HTR-8/SVneo (cell line): ENCODE results near the gene RTEL1.

Source experiments
- DNase-seq: peaks from one replicate; pipeline ENCODE4 v3.0.0; 2011; ENCODE audit warnings: low spot score, mixed read lengths; ENCODE audit not compliant: insufficient read length
- FAIRE-seq: peaks from 2 replicates; lab custom pipeline; 2011; peaks lifted over from hg19 to GRCh38; lab: Jason Lieb, UNC

The RTEL1 gene

GRCh38 chr20:63686492-63687321, 28.6 kb downstream of the RTEL1 start:
- peak; percentile 96 for FAIRE-seq
- peak; percentile 69 for DNase-seq

GRCh38 chr20:63687419-63688178, 29.5 kb downstream of the RTEL1 start:
- FAIRE-seq (peak; percentile 74), DNase-seq (no peak)

- peak; percentile 31 for FAIRE-seq
These were observed 30.3 kb downstream of the RTEL1 start for GRCh38 chr20:63688228-63689045.

GRCh38 chr20:63689046-63690002, 31.2 kb downstream of the RTEL1 start:
- no peak for DNase-seq
- no peak for FAIRE-seq

More at GRCh38 chr20:63688228-63689045, 30.3 kb downstream of the RTEL1 start:
- DNase-seq: no peak

- FAIRE-seq: peak; percentile 82
- no peak for DNase-seq
These were observed 32.1 kb downstream of the RTEL1 start for GRCh38 chr20:63690003-63690897.

GRCh38 chr20:63690898-63691710, 33.0 kb downstream of the RTEL1 start:
- FAIRE-seq (peak; percentile 69), DNase-seq (no peak)

- no peak for DNase-seq
- FAIRE-seq: peak; percentile 67
These were observed 33.8 kb downstream of the RTEL1 start for GRCh38 chr20:63691711-63692435.

GRCh38 chr20:63692436-63693082, 34.4 kb downstream of the RTEL1 start:
- DNase-seq (no peak), FAIRE-seq (no peak)

GRCh38 chr20:63693083-63693732, 35.1 kb downstream of the RTEL1 start:
- peak; percentile 100 for FAIRE-seq

GRCh38 chr20:63693733-63694583, 35.8 kb downstream of the RTEL1 start:
- FAIRE-seq (no peak), DNase-seq (no peak)

More at GRCh38 chr20:63693083-63693732, 35.1 kb downstream of the RTEL1 start:
- no peak for DNase-seq

- FAIRE-seq (peak; percentile 84), DNase-seq (no peak)
These were observed 36.7 kb downstream of the RTEL1 start for GRCh38 chr20:63694584-63695423.

GRCh38 chr20:63695424-63696305, 37.6 kb downstream of the RTEL1 start:
- DNase-seq (no peak), FAIRE-seq (no peak)

GRCh38 chr20:63696306-63696627, 38.2 kb downstream of the RTEL1 start:
- DNase-seq: no peak

More at GRCh38 chr20:63696306-63696627, 38.2 kb downstream of the RTEL1 start:
- FAIRE-seq: peak; percentile 93
